ENCODE data around the gene FABP1.

FABP1 gene

DNA sequence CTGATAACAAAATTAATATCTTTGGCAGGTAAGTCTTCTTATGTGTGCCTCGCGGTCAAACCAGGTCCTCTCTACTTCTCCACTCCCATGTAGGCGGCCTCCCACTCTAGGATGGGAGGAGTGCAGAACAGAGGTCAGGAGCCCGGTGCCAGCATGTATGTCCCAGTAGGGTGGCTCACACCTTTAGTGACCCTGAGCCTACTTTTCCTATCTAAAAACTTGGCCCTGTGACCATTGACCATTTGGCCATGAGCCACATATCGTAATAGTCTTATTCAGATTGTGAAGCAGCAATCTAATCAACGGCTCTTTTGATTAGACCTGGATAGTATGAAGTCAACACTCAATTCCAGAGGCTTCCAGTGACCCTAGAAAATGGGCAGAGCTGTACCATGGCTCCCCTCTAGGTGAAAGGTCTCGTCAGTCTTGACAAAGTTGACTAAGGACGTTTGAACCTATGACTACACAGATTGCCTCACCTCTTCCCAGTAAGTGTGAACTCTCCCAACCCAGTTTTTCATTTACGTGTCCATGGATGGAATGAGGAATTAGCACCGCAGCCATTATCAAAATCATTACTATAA, 17.1 kb upstream of the FABP1 start:
- no peak for TF ChIP-seq CTCF (IDR thresholded peaks at IDR 0.05)
- Histone ChIP-seq H3K4me3 (no peak overlapping the region), H3K27me3 (no peaks in the 10 kb centered on the region), H3K9me3 (peaks cover 0 to 23% (median 8%) of the 10 kb centered on the region in 3 donors), H3K27ac (no peak overlapping the region), H3K4me1 (no peaks in the 10 kb centered on the region), H3K36me3 (no peaks in the 10 kb centered on the region)
- DNase-seq = no peak
- intact Hi-C loops (cut with DNase I; ENCODE audit: low total_unique reads) = no loop called here

- Histone ChIP-seq H3K4me1 (no peaks in the 10 kb centered on the region), H3K27ac (no peak overlapping the region), H3K27me3 (no peaks in the 10 kb centered on the region), H3K9me3 (peaks cover 0 to 23% (median 8%) of the 10 kb centered on the region in 3 donors), H3K36me3 (no peaks in the 10 kb centered on the region), H3K4me3 (no peak overlapping the region)
- intact Hi-C loops (cut with DNase I; ENCODE audit: low total_unique reads) = no loop called here
- no peak for DNase-seq
- TF ChIP-seq CTCF (IDR thresholded peaks at IDR 0.05) = no peak
Measured at GRCh38 chr2:88144271-88144670, 16.4 kb upstream of the FABP1 start.

DNA sequence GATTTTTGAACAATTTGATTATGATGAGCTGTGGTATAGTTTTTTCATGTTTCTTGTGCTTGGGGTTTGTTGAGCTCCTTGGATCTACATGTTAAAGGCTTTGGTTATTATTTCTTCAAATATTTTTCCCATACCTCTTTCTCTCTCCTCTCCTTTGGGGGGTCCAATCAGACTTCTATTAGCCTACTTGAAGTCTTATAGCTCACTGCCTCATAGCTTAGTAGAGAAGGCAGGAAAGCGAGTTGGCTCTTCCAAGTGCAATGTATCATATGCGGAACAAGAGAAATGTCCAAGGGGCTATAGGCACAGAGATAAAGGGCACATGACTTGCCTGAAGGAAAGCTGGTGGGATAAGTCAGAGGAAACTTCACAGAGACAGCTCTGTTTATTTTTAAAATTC, 14.1 kb upstream of the FABP1 start:
- Histone ChIP-seq H3K27me3 (no peaks in the 10 kb centered on the region), H3K4me1 (no peaks in the 10 kb centered on the region), H3K9me3 (peaks cover 0 to 9% (median 0%) of the 10 kb centered on the region in 3 donors), H3K36me3 (no peaks in the 10 kb centered on the region), H3K4me3 (no peak overlapping the region), H3K27ac (no peak overlapping the region)
- no peak for TF ChIP-seq CTCF (IDR thresholded peaks at IDR 0.05)
- intact Hi-C loops (cut with DNase I; ENCODE audit: low total_unique reads) = no loop called here
- no peak for DNase-seq

DNA sequence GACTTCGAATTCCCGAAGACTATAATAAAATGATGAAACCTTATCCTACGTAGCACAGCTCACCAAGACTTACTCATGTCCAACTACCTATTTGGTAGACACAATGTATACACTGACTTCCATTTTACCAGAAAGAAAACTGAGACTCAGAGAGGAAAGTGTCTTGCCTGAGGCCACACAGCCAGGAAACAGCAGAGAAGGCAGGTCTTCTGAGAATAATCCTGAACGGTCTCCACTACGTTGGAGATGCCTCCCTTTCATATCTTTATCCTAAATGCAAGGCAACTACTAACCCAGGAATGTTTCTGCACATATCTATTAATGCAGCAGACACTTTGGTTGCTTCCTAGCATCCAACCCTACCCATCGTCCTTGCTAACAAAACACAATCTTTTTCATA, 11.9 kb upstream of the FABP1 start:
- Histone ChIP-seq H3K9me3 (peaks cover 0 to 9% (median 0%) of the 10 kb centered on the region in 3 donors), H3K27me3 (no peaks in the 10 kb centered on the region), H3K4me3 (no peak overlapping the region), H3K36me3 (no peaks in the 10 kb centered on the region), H3K27ac (no peak overlapping the region), H3K4me1 (no peaks in the 10 kb centered on the region)
- no peak for DNase-seq
- intact Hi-C loops (cut with DNase I; ENCODE audit: low total_unique reads) = no loop called here
- TF ChIP-seq CTCF (IDR thresholded peaks at IDR 0.05) = no peak

DNA sequence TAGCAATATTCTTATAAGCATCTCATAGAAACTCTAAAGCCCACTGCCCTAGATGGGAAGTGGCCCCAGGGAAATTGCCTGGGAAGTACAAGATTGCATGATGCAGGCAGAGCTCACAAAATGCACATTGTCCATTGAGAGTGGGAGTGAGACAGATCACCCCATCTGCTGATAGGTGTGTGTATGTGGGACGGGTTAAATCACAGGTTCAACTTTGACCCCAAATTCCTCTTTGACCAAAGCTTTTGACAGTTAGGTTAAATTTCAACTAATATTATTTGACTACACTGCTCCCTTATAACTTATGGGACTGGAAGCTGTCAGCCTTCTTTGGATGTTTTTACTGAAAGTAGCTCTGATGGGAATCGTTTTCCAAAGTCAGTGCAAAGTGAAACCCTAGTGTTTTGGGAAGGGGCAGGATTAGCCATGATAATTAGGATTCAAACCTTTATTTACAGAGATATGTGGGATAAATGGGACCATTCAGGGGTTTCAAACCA, 11.4 kb upstream of the FABP1 start:
- no peak for TF ChIP-seq CTCF (IDR thresholded peaks at IDR 0.05)
- no peak for DNase-seq
- no peak overlapping the region for H3K27ac ChIP-seq
- no peaks in the 10 kb centered on the region for H3K36me3 ChIP-seq
- no peak overlapping the region for H3K4me3 ChIP-seq
- intact Hi-C loops (cut with DNase I; ENCODE audit: low total_unique reads) = no loop called here
- H3K9me3 ChIP-seq = peaks cover 0 to 9% (median 0%) of the 10 kb centered on the region in 3 donors
- H3K27me3 ChIP-seq = no peaks in the 10 kb centered on the region
- no peaks in the 10 kb centered on the region for H3K4me1 ChIP-seq

DNA sequence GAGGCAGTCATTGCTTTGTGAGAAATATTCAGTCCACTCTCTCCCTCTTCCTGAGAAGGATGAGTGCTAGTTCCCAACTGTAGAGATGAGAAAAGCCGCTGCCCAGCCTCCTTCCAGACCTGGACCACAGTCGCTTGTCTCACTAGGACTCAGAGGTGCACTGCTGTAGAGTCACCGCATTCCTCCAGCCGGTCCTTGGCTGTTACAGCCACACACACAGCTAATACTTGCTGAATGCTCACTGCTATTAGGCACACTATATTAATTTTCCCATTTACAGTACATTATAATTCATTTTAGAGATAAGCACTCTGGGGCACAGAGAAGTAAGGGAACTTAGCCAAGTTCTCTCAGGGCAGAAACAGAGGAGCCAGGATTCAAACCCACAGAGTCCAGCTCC, 10.0 kb upstream of the FABP1 start:
- Histone ChIP-seq H3K4me1 (no peaks in the 10 kb centered on the region), H3K36me3 (no peaks in the 10 kb centered on the region), H3K9me3 (peaks cover 0 to 9% (median 0%) of the 10 kb centered on the region in 3 donors), H3K4me3 (no peak overlapping the region), H3K27me3 (no peaks in the 10 kb centered on the region), H3K27ac (no peak overlapping the region)
- DNase-seq = no peak
- intact Hi-C loops (cut with DNase I; ENCODE audit: low total_unique reads) = no loop called here
- TF ChIP-seq CTCF (IDR thresholded peaks at IDR 0.05) = no peak
